Tibial artery (tissue), 4 donors: ENCODE measurements around the gene ASPSCR1.

ENCODE experiments used
- DNase-seq, 2 donors: peaks; one replicate each; pipeline ENCODE4 v3.0.0-alpha.2; 2019
- H3K27ac ChIP-seq, 2 donors: fragments of 200-600 bp; sonication (generic) in 1 of 2; 1 replicate in 1 of 2; 2 replicates in 1 of 2; pipeline ENCODE4 v1.5.1; 2018 to 2019; ENCODE audit warnings: mild to moderate bottlenecking in 1 of 2
- H3K27me3 ChIP-seq, 2 donors: fragments of 200-600 bp; sonication (generic) in 1 of 2; one replicate each; pipeline versions ENCODE4 v1.5.1 to v1.6.0; 2016 to 2019
- H3K36me3 ChIP-seq, 3 donors: fragments of 200-600 bp; sonication (generic) in 2 of 3; one replicate each; pipeline ENCODE4 v1.5.1; 2016 to 2019; ENCODE audit warnings: mild to moderate bottlenecking in 2 of 3
- H3K4me1 ChIP-seq, 4 donors: fragments of 200-600 bp; sonication (generic) in 2 of 4; 1 replicate in 3 of 4; 2 replicates in 1 of 4; pipeline ENCODE4 v1.5.1; 2016 to 2019
- H3K4me3 ChIP-seq, 2 donors: fragments of 200-600 bp; sonication (generic) in 1 of 2; 1 replicate in 1 of 2; 2 replicates in 1 of 2; pipeline ENCODE4 v1.5.1; 2018 to 2019; ENCODE audit warnings: mild to moderate bottlenecking in 2 of 2
- H3K9me3 ChIP-seq, 3 donors: fragments of 200-600 bp; sonication (generic) in 1 of 3; one replicate each; pipeline ENCODE4 v1.5.1; 2016 to 2019
- intact Hi-C: fragments of 100-400 bp; cut with DNase I; formaldehyde crosslinking; loops from one replicate; pipeline ENCODE4 v1.15.0; 2023; ENCODE audit warnings: low total_unique reads
- TF ChIP-seq, protein P1 (sequence below), 2 experiments: fragments of 200-600 bp in 1 of 2; fragments of 450-650 bp in 1 of 2; IDR thresholded peaks; one replicate each; pipeline ENCODE4 v1.5.1; 2017 to 2019; ENCODE audit warnings: antibody characterized with exemption in 2 of 2, mild to moderate bottlenecking in 1 of 2, moderate library complexity in 1 of 2

ASPSCR1 gene

DNA sequence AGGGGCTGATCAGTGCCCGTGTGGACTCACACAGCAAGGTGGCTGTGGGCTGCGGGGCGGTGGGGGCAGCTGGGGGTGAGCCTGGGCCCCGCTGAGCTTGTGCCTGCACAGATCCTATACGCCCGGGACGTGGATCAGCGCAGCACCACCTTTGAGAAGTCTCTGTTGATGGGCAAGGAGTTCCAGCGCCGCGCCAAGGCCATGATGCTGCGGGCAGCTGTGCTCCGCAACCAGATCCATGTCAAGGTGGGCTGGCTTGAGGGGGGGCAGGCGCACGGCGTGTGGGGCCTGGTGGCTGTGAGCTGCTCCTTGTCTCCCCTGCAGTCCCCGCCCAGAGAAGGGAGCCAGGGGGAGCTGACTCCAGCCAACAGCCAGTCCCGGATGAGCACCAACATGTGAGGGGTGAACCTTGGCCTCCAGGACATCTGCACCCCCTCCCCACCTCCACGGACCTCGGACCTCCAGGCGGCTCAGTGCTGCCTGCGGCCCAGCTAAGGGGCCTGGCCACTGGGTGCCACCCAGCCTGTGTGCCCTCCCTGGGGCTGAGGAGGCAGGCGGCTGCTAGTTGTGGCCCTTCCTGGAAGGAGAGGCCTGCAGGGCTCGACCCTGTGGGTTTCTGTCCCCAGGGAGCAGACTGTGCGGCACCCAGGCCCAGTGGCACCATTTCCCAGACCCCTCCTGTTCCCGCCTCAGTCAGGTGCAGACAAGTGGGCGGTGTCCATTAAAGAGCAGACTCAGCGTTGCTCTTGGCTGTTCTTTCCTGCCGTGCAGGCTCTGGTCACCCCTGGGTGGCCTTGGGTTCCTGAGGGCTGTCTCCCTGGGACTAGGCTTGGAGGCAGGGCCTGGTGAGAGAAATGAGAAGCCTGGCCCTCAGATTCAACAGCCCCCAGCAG lies 79.5 kb downstream of the ASPSCR1 start:
- H3K27ac ChIP-seq, result no peak overlapping the region
- H3K9me3 ChIP-seq, result no peaks in the 10 kb centered on the region
- H3K36me3 ChIP-seq, result peaks cover 39 to 89% (median 77%) of the 10 kb centered on the region in 3 donors
- DNase-seq, result no peak
- H3K27me3 ChIP-seq, result no peaks in the 10 kb centered on the region
- H3K4me3 ChIP-seq, result no peak overlapping the region
- intact Hi-C loops, result no loop called here
- peaks cover 6 to 26% (median 18%) of the 10 kb centered on the region in 4 donors for H3K4me1 ChIP-seq
- TF ChIP-seq, protein P1, sequence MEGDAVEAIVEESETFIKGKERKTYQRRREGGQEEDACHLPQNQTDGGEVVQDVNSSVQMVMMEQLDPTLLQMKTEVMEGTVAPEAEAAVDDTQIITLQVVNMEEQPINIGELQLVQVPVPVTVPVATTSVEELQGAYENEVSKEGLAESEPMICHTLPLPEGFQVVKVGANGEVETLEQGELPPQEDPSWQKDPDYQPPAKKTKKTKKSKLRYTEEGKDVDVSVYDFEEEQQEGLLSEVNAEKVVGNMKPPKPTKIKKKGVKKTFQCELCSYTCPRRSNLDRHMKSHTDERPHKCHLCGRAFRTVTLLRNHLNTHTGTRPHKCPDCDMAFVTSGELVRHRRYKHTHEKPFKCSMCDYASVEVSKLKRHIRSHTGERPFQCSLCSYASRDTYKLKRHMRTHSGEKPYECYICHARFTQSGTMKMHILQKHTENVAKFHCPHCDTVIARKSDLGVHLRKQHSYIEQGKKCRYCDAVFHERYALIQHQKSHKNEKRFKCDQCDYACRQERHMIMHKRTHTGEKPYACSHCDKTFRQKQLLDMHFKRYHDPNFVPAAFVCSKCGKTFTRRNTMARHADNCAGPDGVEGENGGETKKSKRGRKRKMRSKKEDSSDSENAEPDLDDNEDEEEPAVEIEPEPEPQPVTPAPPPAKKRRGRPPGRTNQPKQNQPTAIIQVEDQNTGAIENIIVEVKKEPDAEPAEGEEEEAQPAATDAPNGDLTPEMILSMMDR (IDR thresholded peaks at IDR 0.05), result no peak

DNA sequence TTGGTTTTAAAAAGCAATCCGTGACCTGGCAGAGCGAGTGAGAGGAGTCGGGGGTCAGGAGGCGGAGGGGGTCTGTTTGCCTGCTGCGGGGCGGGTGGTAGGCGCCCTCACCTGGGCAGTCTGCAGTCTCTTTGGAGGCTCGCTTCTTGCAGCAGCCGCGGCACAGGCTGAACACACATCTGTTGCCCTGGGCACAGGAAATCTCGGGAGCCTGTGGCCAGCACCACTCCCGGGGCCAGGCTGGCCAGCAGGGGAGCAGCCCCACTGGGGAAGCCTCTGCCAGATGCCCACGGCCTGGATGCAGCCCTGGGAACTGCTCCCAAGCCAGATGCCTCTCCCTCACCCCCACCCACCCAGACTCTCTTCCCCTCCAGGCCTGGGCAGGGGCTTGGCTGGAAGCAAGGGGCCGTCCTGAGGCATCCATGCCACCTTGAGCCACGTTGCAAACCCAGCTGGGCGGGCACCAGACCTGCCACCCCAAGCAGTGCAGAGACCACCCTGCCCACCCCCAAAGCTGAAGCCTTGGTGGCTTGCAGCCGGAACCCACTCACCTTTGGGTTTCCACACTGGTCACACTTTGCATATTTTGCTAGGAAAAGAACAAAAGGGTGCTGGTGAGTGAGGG lies 80.9 kb downstream of the ASPSCR1 start:
- Histone ChIP-seq H3K27ac (no peak overlapping the region), H3K4me3 (no peak overlapping the region), H3K4me1 (peaks cover 0 to 13% (median 7%) of the 10 kb centered on the region in 4 donors), H3K27me3 (no peaks in the 10 kb centered on the region), H3K9me3 (no peaks in the 10 kb centered on the region), H3K36me3 (peaks cover 45 to 100% (median 86%) of the 10 kb centered on the region in 3 donors)
- DNase-seq, result no peak
- TF ChIP-seq, protein P1 (IDR thresholded peaks at IDR 0.05), result no peak
- intact Hi-C loops, result no loop called here

DNA sequence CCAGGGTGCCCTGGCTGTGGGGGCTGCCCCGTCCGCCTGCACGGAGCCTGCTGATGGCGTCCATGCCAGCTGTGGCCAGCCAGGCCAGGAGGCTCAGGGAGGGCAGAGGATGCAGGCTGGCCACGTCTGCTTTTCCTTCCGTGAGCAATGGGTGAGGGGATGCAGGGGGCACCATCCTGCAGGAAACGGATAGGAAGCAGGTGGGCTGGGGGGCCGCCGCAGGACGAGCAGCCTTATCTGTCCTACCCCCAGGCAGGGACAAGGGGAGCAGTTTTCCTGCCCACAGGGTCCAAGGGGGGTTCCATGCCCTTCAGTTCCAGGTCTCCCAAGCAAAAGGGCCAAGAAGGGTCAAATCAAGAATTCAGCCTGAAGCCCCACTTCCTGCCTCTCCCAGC lies 81.4 kb downstream of the ASPSCR1 start:
- no peak overlapping the region for H3K27ac ChIP-seq
- H3K4me3 ChIP-seq, result no peak overlapping the region
- TF ChIP-seq, protein P1 (IDR thresholded peaks at IDR 0.05), result no peak
- H3K4me1 ChIP-seq, result peaks cover 0 to 13% (median 6%) of the 10 kb centered on the region in 4 donors
- H3K9me3 ChIP-seq, result no peaks in the 10 kb centered on the region
- no peaks in the 10 kb centered on the region for H3K27me3 ChIP-seq
- intact Hi-C loops, result no loop called here
- DNase-seq, result no peak
- H3K36me3 ChIP-seq, result peaks cover 45 to 100% (median 91%) of the 10 kb centered on the region in 3 donors

DNA sequence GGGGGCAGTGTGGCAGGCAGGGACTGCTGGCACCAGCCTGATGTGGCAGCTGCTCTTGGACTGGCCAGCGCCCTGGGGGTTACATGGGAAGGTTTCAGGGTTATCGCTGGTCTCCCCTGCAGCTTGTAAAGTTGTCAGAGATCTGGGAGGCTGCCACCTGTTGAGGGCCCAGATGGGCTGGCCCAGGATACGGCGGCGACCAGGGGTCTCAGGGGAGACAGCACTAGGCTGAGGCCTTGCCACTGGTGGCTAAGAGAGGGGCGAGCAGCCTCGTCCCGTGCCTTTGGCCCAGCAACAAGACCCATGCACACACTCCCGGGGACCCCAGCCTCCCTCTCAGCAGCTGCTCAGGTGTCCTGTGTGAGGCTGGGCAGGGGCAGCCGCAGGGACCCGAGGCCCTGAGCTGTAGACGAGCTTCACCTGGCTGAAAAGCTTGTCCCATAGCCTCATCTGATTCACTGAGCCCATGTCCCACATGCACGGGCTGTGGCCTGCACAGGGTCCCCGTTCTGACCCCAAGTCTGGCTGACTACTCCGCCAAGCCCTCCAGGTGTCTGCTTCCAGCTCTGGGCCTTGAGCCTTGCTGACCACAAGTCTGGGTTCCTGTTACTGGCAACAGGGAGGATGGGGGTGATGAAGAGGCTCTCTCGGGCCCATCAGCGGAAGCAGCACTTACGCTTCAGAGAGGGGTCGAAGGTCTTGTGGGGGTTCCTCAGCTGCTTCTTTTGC lies 82.0 kb downstream of the ASPSCR1 start:
- H3K4me3 ChIP-seq, result no peak overlapping the region
- no peaks in the 10 kb centered on the region for H3K27me3 ChIP-seq
- no peaks in the 10 kb centered on the region for H3K9me3 ChIP-seq
- no peak overlapping the region for H3K27ac ChIP-seq
- intact Hi-C loops, result no loop called here
- no peak for DNase-seq
- TF ChIP-seq, protein P1 (IDR thresholded peaks at IDR 0.05), result no peak
- peaks cover 0 to 14% (median 8%) of the 10 kb centered on the region in 4 donors for H3K4me1 ChIP-seq
- peaks cover 39 to 97% (median 90%) of the 10 kb centered on the region in 3 donors for H3K36me3 ChIP-seq

DNA sequence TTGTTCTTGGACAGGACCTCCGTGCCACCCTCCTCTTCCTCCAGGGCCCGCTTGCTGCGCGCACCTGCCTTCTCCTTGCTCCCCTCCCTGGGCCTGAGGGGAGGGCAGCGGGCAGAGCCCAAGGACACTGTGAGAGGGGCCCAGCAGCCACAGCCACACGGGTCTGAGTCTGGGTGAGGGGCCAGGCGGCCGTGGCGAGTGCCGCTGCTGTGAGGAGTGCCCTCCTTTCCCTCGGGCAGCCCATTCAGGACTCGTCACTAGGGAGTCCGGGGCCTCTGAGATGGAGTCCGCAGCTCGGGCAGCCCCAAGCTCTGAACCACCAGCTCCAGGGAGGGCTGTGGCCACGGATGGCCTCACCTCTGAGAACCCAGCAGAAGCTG lies 82.6 kb downstream of the ASPSCR1 start:
- no peaks in the 10 kb centered on the region for H3K9me3 ChIP-seq
- no peak overlapping the region for H3K4me3 ChIP-seq
- no peaks in the 10 kb centered on the region for H3K27me3 ChIP-seq
- H3K27ac ChIP-seq, result no peak overlapping the region
- TF ChIP-seq, protein P1 (IDR thresholded peaks at IDR 0.05), result no peak
- peaks cover 0 to 19% (median 14%) of the 10 kb centered on the region in 4 donors for H3K4me1 ChIP-seq
- intact Hi-C loops, result no loop called here
- no peak for DNase-seq
- peaks cover 35 to 91% (median 85%) of the 10 kb centered on the region in 3 donors for H3K36me3 ChIP-seq
